ENCODE measurements around the gene TSPO2. TPM values are rescaled to one million over a fixed set of nuclear protein-coding genes. Genes with fewer than 3 reads are reported as not detected.

The TSPO2 gene
- total RNA-seq, 1 donor from 2014 or later, result not detected

DNA sequence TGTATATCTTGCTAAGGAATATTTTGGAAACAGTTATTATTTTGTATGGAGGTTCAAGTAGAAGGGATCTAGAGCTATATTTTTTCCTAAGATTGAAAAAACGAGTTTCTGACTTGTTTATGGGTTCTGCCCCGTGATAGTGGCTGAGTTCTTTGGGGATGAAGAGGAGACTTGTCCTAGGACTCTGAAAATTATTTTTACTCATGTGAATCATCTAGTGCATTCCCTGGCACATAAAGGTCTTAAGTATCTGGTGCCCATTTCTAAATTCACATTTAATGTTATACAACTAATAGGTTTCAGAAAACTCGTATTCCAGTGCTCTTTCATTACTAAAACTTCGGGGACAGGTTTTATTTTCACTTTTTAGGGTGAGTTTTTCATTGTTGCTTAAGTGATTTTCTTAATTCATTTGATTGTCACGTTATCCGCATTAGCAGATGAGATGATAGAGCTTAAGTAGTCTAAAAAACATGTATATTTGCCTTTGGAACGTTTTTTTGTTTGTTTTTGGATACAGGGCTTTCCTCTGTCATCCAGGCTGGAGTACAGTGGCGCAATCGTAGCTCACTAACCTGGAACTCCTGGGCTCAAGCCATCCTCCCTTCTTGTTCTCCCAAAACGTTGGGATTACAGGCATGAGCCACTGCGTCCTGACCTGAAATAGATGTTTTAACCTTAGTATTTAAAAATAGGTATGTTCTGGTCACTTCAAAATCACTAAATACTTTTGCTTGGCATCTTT is 32.6 kb downstream of the TSPO2 start:
- peak overlapping the region; percentile 86 for H3K4me3 Mint-ChIP-seq (ENCODE audit: unreplicated experiment)
- H3K27ac Mint-ChIP-seq (ENCODE audit: unreplicated experiment), result peak overlapping the region; percentile 1
- H3K36me3 Mint-ChIP-seq (ENCODE audit: low read depth, unreplicated experiment), result no peaks in the 10 kb centered on the region
- Histone ChIP-seq H3K79me2 (ENCODE audit: insufficient read depth, low read length) (peaks cover 67% of the 10 kb centered on the region), H2AFZ (ENCODE audit: low read depth, low read length) (no peak overlapping the region), H3K9me3 (ENCODE audit: insufficient read depth, low read depth, low read length) (no peaks in the 10 kb centered on the region), H3K27me3 (ENCODE audit: insufficient read depth, low read length) (no peaks in the 10 kb centered on the region), H3K27ac (ENCODE audit: low read depth, low read length) (no peak overlapping the region), H4K20me1 (ENCODE audit: insufficient read depth, low read length) (peaks cover 51% of the 10 kb centered on the region), H3K4me1 (ENCODE audit: insufficient read depth, low read length) (peaks cover 9% of the 10 kb centered on the region), H3K4me3 (ENCODE audit: insufficient read depth, low read depth, low read length) (peak overlapping the region; percentile 81), H3K36me3 (ENCODE audit: insufficient read depth, low read length) (peaks cover 15% of the 10 kb centered on the region), H3K9ac (ENCODE audit: low read length) (peak overlapping the region; percentile 99), H3K4me2 (ENCODE audit: low read length) (peak overlapping the region; percentile 99)
- no peak for DNase-seq (ENCODE audit: low read depth)
- no peak for TF ChIP-seq EZH2 (IDR thresholded peaks at IDR 0.05; ENCODE audit: insufficient read depth, low read length)
- TF ChIP-seq, protein P1, sequence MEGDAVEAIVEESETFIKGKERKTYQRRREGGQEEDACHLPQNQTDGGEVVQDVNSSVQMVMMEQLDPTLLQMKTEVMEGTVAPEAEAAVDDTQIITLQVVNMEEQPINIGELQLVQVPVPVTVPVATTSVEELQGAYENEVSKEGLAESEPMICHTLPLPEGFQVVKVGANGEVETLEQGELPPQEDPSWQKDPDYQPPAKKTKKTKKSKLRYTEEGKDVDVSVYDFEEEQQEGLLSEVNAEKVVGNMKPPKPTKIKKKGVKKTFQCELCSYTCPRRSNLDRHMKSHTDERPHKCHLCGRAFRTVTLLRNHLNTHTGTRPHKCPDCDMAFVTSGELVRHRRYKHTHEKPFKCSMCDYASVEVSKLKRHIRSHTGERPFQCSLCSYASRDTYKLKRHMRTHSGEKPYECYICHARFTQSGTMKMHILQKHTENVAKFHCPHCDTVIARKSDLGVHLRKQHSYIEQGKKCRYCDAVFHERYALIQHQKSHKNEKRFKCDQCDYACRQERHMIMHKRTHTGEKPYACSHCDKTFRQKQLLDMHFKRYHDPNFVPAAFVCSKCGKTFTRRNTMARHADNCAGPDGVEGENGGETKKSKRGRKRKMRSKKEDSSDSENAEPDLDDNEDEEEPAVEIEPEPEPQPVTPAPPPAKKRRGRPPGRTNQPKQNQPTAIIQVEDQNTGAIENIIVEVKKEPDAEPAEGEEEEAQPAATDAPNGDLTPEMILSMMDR (IDR thresholded peaks at IDR 0.05; ENCODE audit: insufficient read depth, low read depth, low read length), result no peak
- peaks cover 21% of the 10 kb centered on the region for H3K4me1 Mint-ChIP-seq (ENCODE audit: low read depth, unreplicated experiment)
- H3K27me3 Mint-ChIP-seq (ENCODE audit: low read depth, unreplicated experiment), result no peaks in the 10 kb centered on the region
- H3K9me3 Mint-ChIP-seq (ENCODE audit: unreplicated experiment), result no peaks in the 10 kb centered on the region
- no peak for FAIRE-seq

DNA sequence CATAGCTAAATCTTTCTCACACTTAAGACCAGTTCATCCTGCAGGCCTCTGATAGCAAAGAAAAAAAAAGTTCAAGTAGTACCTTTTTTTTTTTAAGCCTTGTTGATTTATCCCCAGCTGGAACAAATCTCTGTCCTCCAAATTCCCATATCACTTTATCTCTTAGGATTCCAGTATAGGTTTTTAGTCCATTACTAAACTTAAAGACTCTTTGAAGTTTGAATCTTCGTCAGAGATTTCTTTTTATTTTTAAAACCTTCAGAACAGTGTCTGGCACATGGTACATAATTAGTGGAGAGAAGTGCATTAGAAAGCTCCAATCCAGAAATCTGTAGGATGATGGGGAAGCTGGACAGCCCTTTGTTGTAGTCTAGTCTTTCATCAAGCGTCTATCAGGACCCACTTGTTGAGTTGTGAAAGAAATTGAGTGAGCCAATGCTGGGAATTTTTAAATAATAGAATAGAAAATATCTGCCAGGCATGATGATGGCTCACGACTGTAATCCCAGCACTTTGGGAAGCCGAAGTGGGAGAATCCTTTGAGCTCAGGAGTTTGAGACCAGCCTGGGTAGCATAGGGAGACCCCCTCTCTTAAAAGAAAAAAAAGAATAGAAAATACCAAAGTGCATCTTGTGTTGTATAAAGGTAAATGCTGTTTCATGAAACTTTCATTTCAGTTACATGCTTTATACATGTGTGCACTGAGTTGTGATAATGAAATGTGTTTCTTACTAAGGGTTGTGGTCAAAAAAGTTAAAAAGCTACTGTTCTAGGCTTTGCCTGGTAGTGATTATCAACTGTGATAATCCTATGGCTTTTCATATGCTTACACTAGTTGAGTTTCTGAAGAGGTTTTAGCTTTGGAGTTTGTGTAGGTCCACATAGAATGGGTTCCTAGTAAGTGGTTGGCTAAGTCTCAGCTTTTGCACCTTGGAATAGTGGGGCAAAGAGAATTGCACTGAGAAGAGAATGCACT is 33.7 kb downstream of the TSPO2 start:
- Mint-ChIP-seq H3K4me3 (ENCODE audit: unreplicated experiment) (peak overlapping the region; percentile 43), H3K27ac (ENCODE audit: unreplicated experiment) (no peak overlapping the region), H3K9me3 (ENCODE audit: unreplicated experiment) (no peaks in the 10 kb centered on the region), H3K27me3 (ENCODE audit: low read depth, unreplicated experiment) (no peaks in the 10 kb centered on the region), H3K4me1 (ENCODE audit: low read depth, unreplicated experiment) (peaks cover 16% of the 10 kb centered on the region), H3K36me3 (ENCODE audit: low read depth, unreplicated experiment) (peaks cover 4% of the 10 kb centered on the region)
- H3K4me3 ChIP-seq (ENCODE audit: insufficient read depth, low read depth, low read length), result no peak overlapping the region
- FAIRE-seq (no peak), DNase-seq (ENCODE audit: low read depth) (no peak)
- H3K79me2 ChIP-seq (ENCODE audit: insufficient read depth, low read length), result peaks cover 76% of the 10 kb centered on the region
- no peaks in the 10 kb centered on the region for H3K27me3 ChIP-seq (ENCODE audit: insufficient read depth, low read length)
- peak overlapping the region; percentile 99 for H3K4me2 ChIP-seq (ENCODE audit: low read length)
- H3K4me1 ChIP-seq (ENCODE audit: insufficient read depth, low read length), result peaks cover 9% of the 10 kb centered on the region
- H3K36me3 ChIP-seq (ENCODE audit: insufficient read depth, low read length), result peaks cover 26% of the 10 kb centered on the region
- H4K20me1 ChIP-seq (ENCODE audit: insufficient read depth, low read length), result peaks cover 59% of the 10 kb centered on the region
- TF ChIP-seq, protein P1 (IDR thresholded peaks at IDR 0.05; ENCODE audit: insufficient read depth, low read depth, low read length), result no peak
- TF ChIP-seq EZH2 (IDR thresholded peaks at IDR 0.05; ENCODE audit: insufficient read depth, low read length), result no peak
- H3K9ac ChIP-seq (ENCODE audit: low read length), result no peak overlapping the region
- H3K9me3 ChIP-seq (ENCODE audit: insufficient read depth, low read depth, low read length), result no peaks in the 10 kb centered on the region
- H2AFZ ChIP-seq (ENCODE audit: low read depth, low read length), result no peak overlapping the region
- H3K27ac ChIP-seq (ENCODE audit: low read depth, low read length), result no peak overlapping the region
